Right lobe of liver (tissue), 6 donors: ENCODE data around the gene KLHL42. TPM values are rescaled to one million over a fixed set of nuclear protein-coding genes. Genes with fewer than 3 reads are reported as not detected.

ENCODE experiments used
- ATAC-seq, 4 donors: fragments of 200-7000 bp; cut with Tn5 transposase; one replicate each; pipeline ENCODE4 v1.9.1; 2020; ENCODE audit warnings: mild to moderate bottlenecking in 4 of 4, moderate library complexity in 4 of 4
- DNase-seq, 3 donors: peaks; one replicate each; pipeline ENCODE4 v3.0.0-alpha.2; 2020
- H3K27ac ChIP-seq, 3 donors: fragments of 200-600 bp; one replicate each; pipeline ENCODE4 v1.8.0; 2022
- H3K27me3 ChIP-seq, 2 donors: fragments of 200-600 bp; one replicate each; pipeline ENCODE4 v1.8.0; 2022
- H3K36me3 ChIP-seq, 4 donors: fragments of 200-600 bp; sonication (generic) in 1 of 4; one replicate each; pipeline versions ENCODE4 v1.5.1 to v1.8.0; 2017 to 2022; ENCODE audit warnings: control low read depth in 1 of 4
- H3K4me1 ChIP-seq, 4 donors: fragments of 200-600 bp; sonication (generic) in 1 of 4; one replicate each; pipeline versions ENCODE4 v1.5.1 to v1.8.0; 2017 to 2022; ENCODE audit warnings: control low read depth in 1 of 4
- H3K4me3 ChIP-seq, 3 donors: fragments of 200-600 bp; one replicate each; pipeline ENCODE4 v1.8.0; 2022
- H3K9me3 ChIP-seq, 4 donors: fragments of 200-600 bp; sonication (generic) in 1 of 4; one replicate each; pipeline versions ENCODE4 v1.5.1 to v1.8.0; 2017 to 2022; ENCODE audit warnings: control low read depth in 1 of 4
- CTCF ChIP-seq, 4 donors: fragments of 200-600 bp in 3 of 4; fragments of 450-650 bp in 1 of 4; IDR thresholded peaks; one replicate each; pipeline versions ENCODE4 v1.5.1 to v1.8.0; 2016 to 2022; ENCODE audit warnings: antibody characterized with exemption in 4 of 4, mild to moderate bottlenecking in 2 of 4
- POLR2A ChIP-seq: fragments of 450-650 bp; IDR thresholded peaks from one replicate; pipeline ENCODE4 v1.6.1; 2017; ENCODE audit warnings: antibody characterized with exemption, mild to moderate bottlenecking
- WGBS: methylation state at CpG from one replicate; pipeline ENCODE4 v1.1.6; 2018; ENCODE audit warnings: low coverage, low lambda C conversion rate; ENCODE audit not compliant: insufficient coverage; ENCODE audit errors: missing lambda C conversion rate; 5-methylcytosine and 5-hydroxymethylcytosine counted together
- intact Hi-C, 2 donors: fragments of 100-400 bp; cut with DNase I; formaldehyde crosslinking; loops; one replicate each; pipeline versions ENCODE4 v1.11.2 to v1.14.1; 2022
- total RNA-seq, 6 experiments: library from RNA; depleted of rRNA in 2 of 6; stranded (reverse); fragments of >200 nt in 2 of 6; fragmentation: NEBNext Ultra II Directional in 3 of 6; extraction: Animal tissue kit (Norgen Biotek cat#: 25700) in 3 of 6; gene quantifications; one replicate each; pipeline versions ENCODE4 v1.1.0 to v1.2.4, GENCODE V29; 2016 to 2023
- donor health status: DM: no; HTN: yes; CAD: no.
- donor health status: DM: no; HTN: no; CAD: no.
- donor health status: DM: no; HTN: no; CAD: no.
- donor health status: DM: no; HTN: yes; CAD: no.
- donor health status: DM: no; HTN: yes; CAD: no.

Gene KLHL42
- total RNA-seq, 6 experiments from 2014 or later, result 9.4 to 15.3 (median 10.6) TPM

GRCh38 chr12:27771481-27772327, 8.3 kb upstream of the KLHL42 start:
- Histone ChIP-seq H3K4me3 (no peak overlapping the region), H3K9me3 (no peaks in the 10 kb centered on the region), H3K36me3 (no peaks in the 10 kb centered on the region), H3K27ac (no peak overlapping the region), H3K27me3 (no peaks in the 10 kb centered on the region), H3K4me1 (no peaks in the 10 kb centered on the region)
- WGBS, result 78% methylated on average over 3 of the region's 3 CpGs
- ATAC-seq, result no peak
- TF ChIP-seq POLR2A (no peak), CTCF (IDR thresholded peaks at IDR 0.05) (no peak)
- intact Hi-C loops, result no loop called here
- DNase-seq, result no peak

GRCh38 chr12:27772328-27773049, 7.5 kb upstream of the KLHL42 start:
- Histone ChIP-seq H3K4me3 (no peak overlapping the region), H3K9me3 (no peaks in the 10 kb centered on the region), H3K36me3 (no peaks in the 10 kb centered on the region), H3K27me3 (no peaks in the 10 kb centered on the region), H3K4me1 (no peaks in the 10 kb centered on the region), H3K27ac (no peak overlapping the region)
- TF ChIP-seq CTCF (IDR thresholded peaks at IDR 0.05), result no peak
- intact Hi-C loops, result no loop called here
- 51% methylated on average over 5 of the region's 5 CpGs for WGBS
- DNase-seq (no peak), ATAC-seq (no peak)

GRCh38 chr12:27777141-27777540, 2.9 kb upstream of the KLHL42 start:
- 83% methylated on average over 3 of the region's 5 CpGs for WGBS
- H3K27me3 ChIP-seq, result no peaks in the 10 kb centered on the region

GRCh38 chr12:27778206-27778605, 1.8 kb upstream of the KLHL42 start:
- Histone ChIP-seq H3K36me3 (no peaks in the 10 kb centered on the region), H3K4me3 (no peak overlapping the region), H3K27me3 (no peaks in the 10 kb centered on the region), H3K27ac (no peak overlapping the region), H3K4me1 (peaks cover 0 to 7% (median 0%) of the 10 kb centered on the region in 4 donors), H3K9me3 (no peaks in the 10 kb centered on the region)
- intact Hi-C loops, result no loop called here
- ATAC-seq (no peak), DNase-seq (no peak)
- TF ChIP-seq POLR2A, result no peak
- TF ChIP-seq CTCF (IDR thresholded peaks at IDR 0.05), result no peak
- WGBS, result 27% methylated on average over 1 of the region's 1 CpG

More at GRCh38 chr12:27777141-27777540, 2.9 kb upstream of the KLHL42 start:
- no peak for TF ChIP-seq CTCF (IDR thresholded peaks at IDR 0.05)
- TF ChIP-seq POLR2A, result no peak
- intact Hi-C loops, result no loop called here
- H3K9me3 ChIP-seq, result no peaks in the 10 kb centered on the region
- no peaks in the 10 kb centered on the region for H3K36me3 ChIP-seq
- no peak for ATAC-seq
- no peak for DNase-seq
- peaks cover 0 to 7% (median 0%) of the 10 kb centered on the region in 4 donors for H3K4me1 ChIP-seq
- H3K27ac ChIP-seq, result no peak overlapping the region
- no peak overlapping the region for H3K4me3 ChIP-seq
